ENCODE data around the gene PHF24. TPM values are rescaled to one million over a fixed set of nuclear protein-coding genes. Genes with fewer than 3 reads are reported as not detected.
A peak's percentile ranks its signal among the peaks of the same experiment; 100 is the strongest.

PHF24 gene
- not detected for total RNA-seq
- not detected for polyA plus RNA-seq (2013, experiment 1 of 2)
- polyA plus RNA-seq (2013, experiment 2 of 2), result 0.01 TPM
- 0 to 5.3 (median 0) reads per million in 172 experiments for total RNA-seq

DNA sequence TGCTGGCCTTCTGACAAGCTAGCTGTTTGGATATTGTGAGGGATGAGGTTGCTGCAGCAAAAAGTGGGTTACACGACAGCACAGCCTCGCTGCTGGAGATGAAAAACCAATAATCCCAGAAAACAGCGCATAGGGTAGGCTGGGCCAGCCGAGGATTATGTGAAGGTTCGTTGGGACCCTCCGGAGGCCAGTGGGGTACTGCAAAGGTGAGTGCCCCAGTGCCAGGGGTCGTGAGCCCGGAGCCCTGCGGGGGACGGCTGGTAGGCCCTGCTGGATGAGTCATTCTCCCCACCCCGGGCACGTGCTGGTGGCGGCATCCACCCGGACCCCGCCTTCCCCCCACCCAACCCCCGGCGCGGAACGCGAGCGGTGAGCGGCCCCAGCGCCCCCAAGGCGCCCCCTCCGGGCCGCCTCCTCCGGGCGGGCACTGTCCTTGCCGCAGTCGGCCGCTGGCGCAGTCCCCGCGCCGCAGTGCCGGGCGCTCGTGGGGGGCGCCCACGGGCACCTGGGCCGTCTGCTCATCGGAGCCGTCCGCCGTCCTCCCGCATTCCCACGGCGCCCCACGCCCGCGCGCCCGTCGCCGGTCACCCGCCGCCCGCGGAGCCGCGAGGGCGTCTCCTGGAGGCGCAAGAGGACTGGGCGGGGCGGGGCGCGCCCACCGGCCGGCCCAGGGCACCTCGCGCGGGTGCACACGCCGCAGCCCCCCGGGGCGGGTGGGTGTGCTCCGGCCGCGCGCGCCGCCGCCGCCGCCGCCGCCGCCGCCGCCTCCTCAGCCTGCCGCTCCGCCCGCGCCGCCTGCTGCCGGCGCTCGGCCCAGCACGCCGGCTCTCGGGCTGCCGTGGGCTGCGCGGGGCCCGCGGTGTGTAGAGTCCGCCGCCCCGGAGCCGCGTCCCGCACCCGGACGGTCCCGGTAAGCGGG lies at the start of gene PHF24:
Gene PHF24, plus strand, starts transcription at position 794 of the 919 bp plus-strand sequence. CDS start 13,014 bp downstream, outside the sequence.
- intact Hi-C loops (cut with DNase I, micrococcal nuclease), result no loop called here
- peak in 5 of 14 experiments; percentile 14 to 60 (median 34) for DNase-seq
- ATAC-seq (ENCODE audit: poor library complexity), result peak; percentile 89
- Mint-ChIP-seq H3K27me3 (peaks cover 88% of the 10 kb centered on the region), H3K4me1 (ENCODE audit: low read depth) (no peaks in the 10 kb centered on the region), H3K9me3 (no peaks in the 10 kb centered on the region), H3K4me3 (peak within 1 kb of the TSS; percentile 84), H3K27ac (no peak within 1 kb of the TSS), H3K36me3 (ENCODE audit: low read depth) (no peaks in the 10 kb centered on the region)
- H3K36me3 ChIP-seq (ENCODE audit: insufficient read depth, low read length), result no peaks in the 10 kb centered on the region
- H3K27ac ChIP-seq (ENCODE audit: low read depth in 1 of 2, low read length in 2 of 2), result no peak within 1 kb of the TSS
- peaks cover 9% of the 10 kb centered on the region for H3K4me1 ChIP-seq (ENCODE audit: insufficient read depth, low read length)
- POLR2A ChIA-PET, result no interaction called here
- peaks cover 42 to 66% of the 10 kb centered on the region in 2 experiments for H3K27me3 ChIP-seq (ENCODE audit: control insufficient read depth in 1 of 2, insufficient read depth in 2 of 2, low read length in 2 of 2)
- TF ChIP-seq, protein P1, sequence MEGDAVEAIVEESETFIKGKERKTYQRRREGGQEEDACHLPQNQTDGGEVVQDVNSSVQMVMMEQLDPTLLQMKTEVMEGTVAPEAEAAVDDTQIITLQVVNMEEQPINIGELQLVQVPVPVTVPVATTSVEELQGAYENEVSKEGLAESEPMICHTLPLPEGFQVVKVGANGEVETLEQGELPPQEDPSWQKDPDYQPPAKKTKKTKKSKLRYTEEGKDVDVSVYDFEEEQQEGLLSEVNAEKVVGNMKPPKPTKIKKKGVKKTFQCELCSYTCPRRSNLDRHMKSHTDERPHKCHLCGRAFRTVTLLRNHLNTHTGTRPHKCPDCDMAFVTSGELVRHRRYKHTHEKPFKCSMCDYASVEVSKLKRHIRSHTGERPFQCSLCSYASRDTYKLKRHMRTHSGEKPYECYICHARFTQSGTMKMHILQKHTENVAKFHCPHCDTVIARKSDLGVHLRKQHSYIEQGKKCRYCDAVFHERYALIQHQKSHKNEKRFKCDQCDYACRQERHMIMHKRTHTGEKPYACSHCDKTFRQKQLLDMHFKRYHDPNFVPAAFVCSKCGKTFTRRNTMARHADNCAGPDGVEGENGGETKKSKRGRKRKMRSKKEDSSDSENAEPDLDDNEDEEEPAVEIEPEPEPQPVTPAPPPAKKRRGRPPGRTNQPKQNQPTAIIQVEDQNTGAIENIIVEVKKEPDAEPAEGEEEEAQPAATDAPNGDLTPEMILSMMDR (IDR thresholded peaks at IDR 0.05), result no peak
- CTCF ChIA-PET, result no interaction called here
- peaks cover 0 to 5% of the 10 kb centered on the region in 2 experiments for H3K9me3 ChIP-seq (ENCODE audit: control insufficient read depth in 1 of 2, insufficient read depth in 1 of 2, low read length in 2 of 2)
- peak within 1 kb of the TSS; percentile 12 for H3K4me3 ChIP-seq (ENCODE audit: low read length)

- ATAC-seq (ENCODE audit: poor library complexity) (no peak), DNase-seq (no peak)
- H3K9me3 ChIP-seq (ENCODE audit: control insufficient read depth in 1 of 2, insufficient read depth in 1 of 2, low read length in 2 of 2), result peaks cover 12 to 19% of the 10 kb centered on the region in 2 experiments
- TF ChIP-seq, protein P1 (IDR thresholded peaks at IDR 0.05), result no peak
- Mint-ChIP-seq H3K4me3 (no peak overlapping the region), H3K27ac (no peak overlapping the region), H3K36me3 (ENCODE audit: low read depth) (no peaks in the 10 kb centered on the region), H3K4me1 (ENCODE audit: low read depth) (no peaks in the 10 kb centered on the region), H3K27me3 (peaks cover 39% of the 10 kb centered on the region), H3K9me3 (peaks cover 10% of the 10 kb centered on the region)
- intact Hi-C loops (cut with DNase I, micrococcal nuclease), result no loop called here
- peaks cover 3 to 5% of the 10 kb centered on the region in 2 experiments for H3K27me3 ChIP-seq (ENCODE audit: control insufficient read depth in 1 of 2, insufficient read depth in 2 of 2, low read length in 2 of 2)
- no peaks in the 10 kb centered on the region for H3K36me3 ChIP-seq (ENCODE audit: insufficient read depth, low read length)
- POLR2A ChIA-PET, result interaction anchor here (1.5 kb wide), 1 partner anchor 145 kb away, joined by 3 read pairs; no protein-coding TSS in a partner anchor
- CTCF ChIA-PET, result no interaction called here
- no peak overlapping the region for H3K4me3 ChIP-seq (ENCODE audit: low read length)
- no peaks in the 10 kb centered on the region for H3K4me1 ChIP-seq (ENCODE audit: insufficient read depth, low read length)
- no peak overlapping the region for H3K27ac ChIP-seq (ENCODE audit: low read depth in 1 of 2, low read length in 2 of 2)
Observed at GRCh38 chr9:34927061-34927460, 31.0 kb upstream of the PHF24 start.

- Histone ChIP-seq H3K9me3 (ENCODE audit: control insufficient read depth in 1 of 2, insufficient read depth in 1 of 2, low read length in 2 of 2) (peaks cover 12 to 19% of the 10 kb centered on the region in 2 experiments), H3K27me3 (ENCODE audit: control insufficient read depth in 1 of 2, insufficient read depth in 2 of 2, low read length in 2 of 2) (peaks cover 0 to 5% of the 10 kb centered on the region in 2 experiments), H3K4me3 (ENCODE audit: low read length) (no peak overlapping the region), H3K36me3 (ENCODE audit: insufficient read depth, low read length) (no peaks in the 10 kb centered on the region), H3K27ac (ENCODE audit: low read depth in 1 of 2, low read length in 2 of 2) (no peak overlapping the region), H3K4me1 (ENCODE audit: insufficient read depth, low read length) (no peaks in the 10 kb centered on the region)
- H3K9me3 Mint-ChIP-seq, result peaks cover 10% of the 10 kb centered on the region
- H3K27ac Mint-ChIP-seq, result no peak overlapping the region
- no peaks in the 10 kb centered on the region for H3K4me1 Mint-ChIP-seq (ENCODE audit: low read depth)
- intact Hi-C loops (cut with DNase I, micrococcal nuclease), result no loop called here
- peaks cover 40% of the 10 kb centered on the region for H3K27me3 Mint-ChIP-seq
- CTCF ChIA-PET, result interaction anchor here (0.9 to 1.0 kb wide), 2 partner anchors 123 to 142 kb away, joined by 3 read pairs; no protein-coding TSS in a partner anchor
- no peaks in the 10 kb centered on the region for H3K36me3 Mint-ChIP-seq (ENCODE audit: low read depth)
- DNase-seq (no peak), ATAC-seq (ENCODE audit: poor library complexity) (no peak)
- TF ChIP-seq, protein P1 (IDR thresholded peaks at IDR 0.05), result no peak
- no peak overlapping the region for H3K4me3 Mint-ChIP-seq
- POLR2A ChIA-PET, result no interaction called here
Observed at GRCh38 chr9:34928921-34929320, 29.2 kb upstream of the PHF24 start.

Measured in CD4-positive, alpha-beta T cell (primary cell).